HG02840 (cell line): ENCODE measurements around the gene KLHL29.

Experiments
- ATAC-seq: cut with Tn5 transposase; IDR thresholded peaks from one replicate; pipeline ENCODE4 v1.9.1; 2021; ENCODE audit warnings: mild to moderate bottlenecking, moderate library complexity, moderate number of reproducible peaks; ENCODE audit not compliant: unreplicated experiment, low FRiP score

KLHL29 gene

GRCh38 chr2:23563151-23563550 lies 178.2 kb downstream of the KLHL29 start:
- ATAC-seq = no peak

GRCh38 chr2:23563673-23564614 lies 179.0 kb downstream of the KLHL29 start:
- ATAC-seq = no peak

GRCh38 chr2:23564615-23564960 lies 179.6 kb downstream of the KLHL29 start:
- no peak for ATAC-seq

- ATAC-seq = no peak
These were observed 180.4 kb downstream of the KLHL29 start for GRCh38 chr2:23565374-23565773.

GRCh38 chr2:23565814-23566213 lies 180.8 kb downstream of the KLHL29 start:
- no peak for ATAC-seq

- ATAC-seq = no peak
These were observed 181.5 kb downstream of the KLHL29 start for GRCh38 chr2:23566241-23567142.

- no peak for ATAC-seq
These were observed 182.3 kb downstream of the KLHL29 start for GRCh38 chr2:23567161-23567756.

- no peak for ATAC-seq
These were observed 183.2 kb downstream of the KLHL29 start for GRCh38 chr2:23568211-23568610.

GRCh38 chr2:23568626-23569190 lies 183.7 kb downstream of the KLHL29 start:
- ATAC-seq = no peak

GRCh38 chr2:23569761-23570365 lies 184.9 kb downstream of the KLHL29 start:
- ATAC-seq = no peak

GRCh38 chr2:23571085-23571484 lies 186.1 kb downstream of the KLHL29 start:
- no peak for ATAC-seq

- ATAC-seq = no peak
These were observed 186.7 kb downstream of the KLHL29 start for GRCh38 chr2:23571527-23572282.

GRCh38 chr2:23574919-23575654 lies 190.1 kb downstream of the KLHL29 start:
- ATAC-seq = no peak

- ATAC-seq = no peak
These were observed 194.1 kb downstream of the KLHL29 start for GRCh38 chr2:23578964-23579671.

- ATAC-seq = no peak
These were observed 194.7 kb downstream of the KLHL29 start for GRCh38 chr2:23579674-23580073.

- ATAC-seq = no peak
These were observed 198.5 kb downstream of the KLHL29 start for GRCh38 chr2:23583467-23583866.

- no peak for ATAC-seq
These were observed 199.2 kb downstream of the KLHL29 start for GRCh38 chr2:23584054-23584745.
